Activated T-helper 9 cell treated with anti-CD3 and anti-CD28 coated beads, Interleukin-2, amount 50 U/mL, for 16 hours (primary cell): ENCODE measurements around the gene NOTCH3.

Experiments used
- DNase-seq: peaks from one replicate; pipeline ENCODE4 v3.0.0-alpha.2; 2020; ENCODE audit warnings: low read depth

NOTCH3 gene

DNA sequence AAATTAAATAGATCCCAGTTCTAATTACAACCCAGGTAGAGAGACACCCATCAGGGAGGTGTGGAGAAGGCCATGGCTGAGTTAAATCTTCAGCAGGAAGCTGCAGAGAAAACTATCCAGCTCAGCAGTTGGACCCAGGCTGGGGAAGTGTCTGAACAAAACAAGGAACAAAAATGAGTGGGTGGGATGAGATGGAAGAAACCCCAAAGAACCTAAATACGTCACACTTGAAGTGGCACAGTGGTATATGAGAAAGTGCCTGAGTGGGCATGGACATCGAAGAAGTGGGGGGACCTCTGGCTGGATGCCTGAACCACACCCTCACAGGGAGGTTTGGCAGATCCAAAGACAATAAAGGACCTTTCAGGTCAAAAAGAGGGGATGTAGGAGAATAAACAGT lies 35.0 kb upstream of the NOTCH3 start:
- no peak for DNase-seq

DNA sequence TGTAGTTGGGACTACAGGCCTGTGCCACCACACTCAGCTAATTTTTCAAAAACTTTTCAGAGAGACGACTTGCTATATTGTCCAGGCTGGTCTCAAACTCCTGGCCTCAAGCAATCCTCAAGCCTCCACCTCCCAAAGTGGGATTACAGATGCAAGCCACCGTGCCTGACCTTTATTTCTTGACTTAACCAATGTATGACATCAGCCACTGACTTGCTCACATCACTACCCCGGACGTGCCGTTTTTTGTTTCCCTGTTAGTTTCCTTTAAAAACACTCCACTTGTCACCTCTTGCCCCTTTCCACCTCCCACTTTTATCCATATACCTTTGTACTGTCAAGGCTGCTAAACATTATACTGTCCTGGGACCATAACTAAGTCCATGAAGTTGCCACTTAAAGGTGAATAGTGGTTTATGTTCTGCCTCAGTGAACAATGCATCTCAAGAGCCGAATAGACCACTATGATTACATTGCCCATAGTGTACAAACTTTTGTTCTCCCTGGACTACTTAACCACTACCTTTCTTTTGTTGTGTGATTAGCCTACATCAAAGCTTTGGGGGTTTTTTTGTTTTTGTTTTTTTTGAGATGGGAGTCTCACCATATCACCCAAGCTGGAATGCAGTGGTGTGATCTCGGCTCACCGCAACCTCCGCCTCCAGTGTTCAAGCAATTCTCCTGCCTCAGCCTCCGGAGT lies 33.8 kb upstream of the NOTCH3 start:
- no peak for DNase-seq

GRCh38 chr19:15231271-15231670 lies 30.5 kb upstream of the NOTCH3 start:
- DNase-seq, result no peak

- no peak for DNase-seq
These were observed 26.5 kb upstream of the NOTCH3 start for GRCh38 chr19:15227261-15227660.

DNA sequence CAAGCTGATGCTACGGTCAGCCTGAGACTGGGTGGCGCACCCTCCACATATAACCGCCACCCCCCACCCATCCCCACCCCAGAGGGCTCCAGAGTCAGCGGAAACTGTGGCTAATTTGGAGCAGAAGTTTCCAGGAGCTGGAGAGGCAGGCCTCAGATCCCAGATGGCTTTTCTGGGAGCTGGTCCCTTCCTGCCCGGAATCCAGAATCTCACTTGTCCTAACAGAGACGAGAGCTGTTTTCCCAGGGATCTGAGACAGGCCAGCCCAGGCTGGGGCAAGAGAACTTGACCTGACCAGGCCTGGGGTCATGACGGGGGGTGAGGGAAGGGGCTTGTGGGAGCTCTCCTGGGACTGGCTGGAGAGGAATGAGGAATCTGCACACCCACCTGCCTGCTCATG lies 25.0 kb upstream of the NOTCH3 start:
- DNase-seq, result no peak

GRCh38 chr19:15223649-15224361 lies 23.0 kb upstream of the NOTCH3 start:
- no peak for DNase-seq

DNA sequence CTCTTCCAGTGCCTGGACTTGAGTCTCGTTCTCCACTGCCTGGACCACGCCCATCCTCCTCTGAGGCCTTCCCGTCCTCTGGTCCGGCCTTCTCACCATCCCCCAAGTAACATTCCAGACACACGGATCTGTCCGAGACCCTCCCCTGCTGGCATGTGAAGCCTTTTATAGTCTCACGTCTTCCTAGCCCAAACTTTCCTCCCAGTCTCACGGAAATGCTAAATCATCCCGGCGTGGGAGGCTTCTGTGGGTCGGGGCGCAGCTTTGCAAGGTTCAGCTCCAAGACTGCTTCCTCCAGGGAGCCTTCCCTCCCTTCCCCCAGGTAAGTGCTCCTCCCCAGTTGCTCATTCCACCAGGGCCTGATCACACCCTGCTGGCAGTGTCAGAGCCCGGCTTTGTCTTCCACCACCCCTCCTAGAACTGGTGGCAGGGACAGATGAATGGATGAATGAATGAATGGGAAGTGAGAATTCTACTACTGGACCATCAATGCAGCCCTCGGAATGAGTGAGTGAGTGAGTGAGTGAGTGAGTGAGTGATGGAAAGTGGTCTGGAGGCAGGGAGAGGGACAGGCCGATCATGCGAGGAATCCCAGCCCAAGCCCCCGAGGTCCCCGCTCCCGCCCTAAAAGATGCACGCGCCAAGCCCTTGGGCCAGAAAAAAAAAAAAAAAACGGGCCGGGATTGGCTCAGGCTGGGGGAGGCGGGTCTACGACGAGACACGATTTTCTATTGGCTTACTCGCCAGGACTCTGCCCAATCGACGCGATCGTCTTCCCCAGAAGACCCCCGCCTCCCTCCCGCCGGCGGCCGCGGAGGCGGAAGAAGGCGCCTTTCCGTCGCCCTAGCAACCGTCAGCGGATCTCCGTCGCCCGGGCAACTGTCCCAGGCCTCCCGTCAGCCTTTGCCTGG lies 22.2 kb upstream of the NOTCH3 start:
- peak; percentile 59 for DNase-seq

DNA sequence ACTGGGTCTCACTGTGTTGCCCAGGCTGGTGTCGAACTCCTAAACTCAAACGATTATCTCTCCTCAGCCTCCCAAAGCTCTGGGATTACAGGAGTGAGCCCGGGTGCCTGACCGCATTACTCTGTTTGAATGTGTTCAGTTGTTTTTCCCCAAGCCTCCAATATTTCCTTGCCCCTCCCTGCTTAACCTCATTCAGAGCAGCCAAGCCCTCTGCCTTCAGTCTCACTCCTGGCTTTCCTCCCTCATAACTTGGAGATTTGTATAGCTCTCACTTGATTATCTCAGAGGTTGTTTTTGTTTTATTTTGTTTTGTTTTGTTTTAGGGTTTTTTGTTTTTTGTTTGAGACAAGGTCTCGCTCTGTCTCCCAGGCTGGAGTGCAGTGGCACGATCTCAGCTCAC lies 20.0 kb upstream of the NOTCH3 start:
- no peak for DNase-seq

- no peak for DNase-seq
These were observed 17.7 kb upstream of the NOTCH3 start for GRCh38 chr19:15218501-15218900.

- no peak for DNase-seq
These were observed 15.6 kb upstream of the NOTCH3 start for GRCh38 chr19:15216363-15216762.

- no peak for DNase-seq
These were observed 13.1 kb upstream of the NOTCH3 start for GRCh38 chr19:15213715-15214381.

DNA sequence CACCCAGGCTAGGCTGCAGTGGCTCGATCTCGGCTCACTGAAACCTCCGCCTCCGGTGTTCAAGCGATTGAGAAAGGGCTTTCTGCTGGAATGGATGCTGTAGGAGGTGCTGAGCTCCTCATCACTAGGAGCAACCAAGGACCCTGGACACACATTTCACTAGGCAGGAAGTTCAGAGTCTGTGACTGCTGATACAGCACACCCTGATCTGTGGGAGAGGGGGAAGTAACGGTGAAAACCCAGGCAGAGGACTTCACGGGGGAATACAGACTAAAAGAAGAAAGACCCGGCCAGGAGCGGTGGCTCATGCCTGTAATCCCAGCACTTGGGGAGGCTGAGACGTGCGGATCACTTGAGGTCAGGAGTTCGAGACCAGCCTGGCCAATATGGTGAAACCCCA lies 11.9 kb upstream of the NOTCH3 start:
- DNase-seq, result no peak

GRCh38 chr19:15210323-15210781 lies 9.6 kb upstream of the NOTCH3 start:
- DNase-seq, result no peak

- DNase-seq, result no peak
These were observed 704 bp upstream of the NOTCH3 start for GRCh38 chr19:15201374-15202023.

GRCh38 chr19:15199661-15200552 lies 888 bp downstream of the NOTCH3 start:
- no peak for DNase-seq

DNA sequence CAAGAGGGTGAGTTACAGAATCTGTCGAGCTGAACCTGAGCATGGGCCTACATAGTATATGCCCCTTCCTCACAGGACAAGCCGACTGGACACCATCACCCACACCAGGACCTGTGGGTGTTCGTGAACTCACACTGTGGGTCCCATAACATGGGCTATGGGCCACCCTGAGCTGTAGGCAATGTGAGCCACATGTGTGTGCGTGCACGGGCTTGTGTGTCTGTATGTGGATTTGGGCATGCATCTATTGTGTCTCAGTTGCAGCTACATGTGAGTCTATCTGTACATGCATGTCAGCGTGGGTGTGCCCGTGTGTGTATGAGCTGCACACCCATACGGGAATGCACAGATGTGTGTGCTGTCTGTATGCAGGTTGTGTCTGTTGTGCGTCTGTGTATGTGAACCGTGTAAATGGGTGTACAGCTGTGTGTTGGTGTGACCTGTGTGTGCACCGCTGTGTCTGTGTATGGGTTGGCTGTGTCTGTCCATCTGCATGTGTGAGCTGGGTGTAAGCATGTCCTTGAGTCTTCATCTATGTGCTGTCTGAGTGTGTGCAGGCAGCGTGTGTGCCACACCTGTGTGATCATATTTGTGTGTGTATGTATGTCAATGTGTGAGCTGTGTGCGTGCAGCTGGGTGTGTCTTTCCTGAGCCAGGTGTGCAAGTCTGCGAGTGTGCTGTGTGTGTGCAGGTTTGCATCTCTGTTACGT lies 1.7 kb downstream of the NOTCH3 start:
- DNase-seq, result no peak

DNA sequence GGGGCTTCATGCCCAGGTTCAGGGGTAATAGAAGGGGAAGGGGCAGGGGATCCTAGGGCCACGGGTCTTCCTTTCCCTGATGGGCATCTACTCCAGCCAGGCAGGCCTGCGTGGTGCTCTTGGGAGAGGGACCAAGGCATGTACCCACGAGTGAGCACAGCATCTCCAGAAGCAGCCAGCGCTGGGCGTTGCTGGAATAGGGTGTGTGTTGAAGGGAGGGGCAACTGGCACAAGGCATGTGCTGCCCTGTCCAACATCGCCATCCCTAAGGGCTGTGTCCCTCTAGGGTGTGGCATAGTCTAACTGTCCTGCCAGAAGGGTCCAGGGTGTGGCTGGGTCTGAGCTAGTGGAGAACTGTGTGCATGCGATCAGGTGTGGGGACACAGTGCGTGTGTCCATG lies 2.9 kb downstream of the NOTCH3 start:
- DNase-seq, result no peak

DNA sequence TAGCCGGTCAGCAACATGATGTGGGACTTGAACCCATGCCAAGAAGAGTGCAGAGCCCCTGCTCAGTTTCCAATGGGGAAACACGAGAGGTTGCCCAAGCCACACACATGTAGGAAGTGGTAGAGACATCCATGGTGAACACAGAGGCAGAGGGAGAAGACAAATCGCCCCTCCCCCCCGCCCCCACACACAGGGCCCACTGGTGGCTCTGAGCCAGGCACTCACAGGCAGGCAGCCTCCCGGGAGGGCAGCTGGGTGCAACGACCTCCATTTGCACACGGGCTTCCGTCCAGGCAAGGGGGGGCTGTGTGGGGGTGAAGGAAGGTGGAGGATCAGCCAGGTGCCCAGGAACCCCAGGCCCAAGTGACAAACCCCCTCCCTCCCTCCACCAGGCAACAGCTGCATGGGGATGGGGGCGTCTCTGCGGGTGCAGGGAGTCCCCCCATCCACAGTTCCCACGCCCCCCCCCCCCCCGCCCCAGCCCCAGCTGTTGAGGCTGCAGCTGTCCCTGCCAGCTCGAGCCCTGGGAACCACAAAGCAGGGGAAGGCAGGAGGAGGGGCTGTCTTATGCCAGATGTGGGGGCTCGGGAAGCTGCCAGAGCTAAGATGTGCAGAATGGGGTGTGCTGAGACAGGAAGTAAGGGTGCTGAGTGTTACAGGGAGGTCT lies 3.4 kb downstream of the NOTCH3 start:
- no peak for DNase-seq

DNA sequence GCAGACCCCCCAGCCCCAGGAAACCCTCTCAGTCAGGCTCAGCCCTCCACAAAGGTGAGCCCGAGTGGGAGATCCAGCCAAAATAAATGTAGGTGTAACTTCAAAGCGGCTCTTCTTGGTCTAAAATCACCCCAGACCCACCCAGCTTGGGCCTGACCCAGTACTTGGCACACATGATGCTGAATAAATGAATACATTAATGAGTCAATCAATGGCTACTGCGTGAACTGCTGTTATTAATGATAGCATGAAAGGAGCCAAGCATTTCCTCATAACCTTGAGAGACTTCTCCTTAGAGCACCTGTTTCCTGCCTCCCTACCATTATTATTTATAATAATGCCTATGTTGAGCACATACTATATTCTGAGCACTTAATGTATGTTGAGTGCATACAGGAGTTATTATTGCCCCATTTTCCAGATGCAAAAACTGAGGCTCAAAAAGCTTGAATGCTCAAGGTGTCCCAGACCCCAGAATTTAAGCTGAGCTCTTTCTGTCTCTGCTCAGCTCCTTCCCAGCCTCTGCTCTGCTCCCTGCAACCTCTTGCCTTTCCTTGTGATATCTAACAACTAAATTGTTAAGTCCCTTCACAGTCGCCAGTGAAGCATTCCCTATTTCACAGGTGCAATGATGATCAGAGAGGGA lies 4.3 kb downstream of the NOTCH3 start:
- no peak for DNase-seq
